Putamen (tissue), 1 donor: ENCODE data around the gene PIK3C2B.
"Not testable (repeated sequence)": the region's sequence is repeated elsewhere in the genome, so short reads cannot be mapped to it uniquely, and the experiment has no call there.

Experiments used
- DNase-seq: peaks from one replicate; pipeline ENCODE4 v3.0.0-alpha.2; 2016; ENCODE audit warnings: low spot score

PIK3C2B gene

GRCh38 chr1:204494281-204495077 lies at the start of gene PIK3C2B:
PIK3C2B (minus strand) TSS chr1:204494805; CDS start chr1:204469802, 25,003 bp downstream.
- peak; percentile 95 for DNase-seq

- no peak for DNase-seq
Measured at GRCh38 chr1:204544321-204544720, 49.7 kb upstream of the PIK3C2B start.

- DNase-seq = no peak
Measured at GRCh38 chr1:204541626-204542025, 47.0 kb upstream of the PIK3C2B start.

- no peak for DNase-seq
Measured at GRCh38 chr1:204532832-204533231, 38.2 kb upstream of the PIK3C2B start.

GRCh38 chr1:204530932-204531331 lies 36.3 kb upstream of the PIK3C2B start:
- DNase-seq = no peak

- no peak for DNase-seq
Measured at GRCh38 chr1:204529371-204529895, 34.8 kb upstream of the PIK3C2B start.

- no peak for DNase-seq
Measured at GRCh38 chr1:204528677-204529076, 34.1 kb upstream of the PIK3C2B start.

GRCh38 chr1:204528241-204528640 lies 33.6 kb upstream of the PIK3C2B start:
- no peak for DNase-seq

GRCh38 chr1:204524986-204525385 lies 30.4 kb upstream of the PIK3C2B start:
- DNase-seq = no peak

- no peak for DNase-seq
Measured at GRCh38 chr1:204523605-204524215, 29.1 kb upstream of the PIK3C2B start.

- not testable (repeated sequence) for DNase-seq
Measured at GRCh38 chr1:204521941-204522521, 27.4 kb upstream of the PIK3C2B start.

GRCh38 chr1:204520834-204521709 lies 26.5 kb upstream of the PIK3C2B start:
- DNase-seq = no peak

- not testable (repeated sequence) for DNase-seq
Measured at GRCh38 chr1:204517382-204517781, 22.8 kb upstream of the PIK3C2B start.

- DNase-seq = peak; percentile 96
Measured at GRCh38 chr1:204516180-204516879, 21.7 kb upstream of the PIK3C2B start, which contains the start of gene MDM4. MDM4 (plus strand) TSS chr1:204516406; CDS start chr1:204525519, 9,113 bp downstream.

- no peak for DNase-seq
Measured at GRCh38 chr1:204514828-204515227, 20.2 kb upstream of the PIK3C2B start.

GRCh38 chr1:204513117-204513716 lies 18.6 kb upstream of the PIK3C2B start:
- DNase-seq = peak; percentile 25

- no peak for DNase-seq
Measured at GRCh38 chr1:204511366-204511765, 16.8 kb upstream of the PIK3C2B start.

GRCh38 chr1:204509186-204509635 lies 14.6 kb upstream of the PIK3C2B start:
- no peak for DNase-seq

- peak; percentile 49 for DNase-seq
Measured at GRCh38 chr1:204507317-204508105, 12.9 kb upstream of the PIK3C2B start.

- DNase-seq = peak; percentile 94
Measured at GRCh38 chr1:204506969-204507316, 12.3 kb upstream of the PIK3C2B start.
